ENCODE results near the gene GDA. TPM values are rescaled to one million over a fixed set of nuclear protein-coding genes. Genes with fewer than 3 reads are reported as not detected.
A peak's percentile ranks its signal among the peaks of the same experiment; 100 is the strongest.

GDA gene
- total RNA-seq, 1 experiment from 2014 or later: 49.4 TPM

- CTCF ChIA-PET: no interaction called here
- H3K9ac ChIP-seq (ENCODE audit: low read length): peak overlapping the region; percentile 96
- no peak overlapping the region for H2AFZ ChIP-seq (ENCODE audit: low read depth, low read length, poor library complexity, severe bottlenecking)
- RAD21 ChIA-PET (ENCODE audit: low non-redundant PET in 1 of 2, low total read pairs in 2 of 2, uncharacterized antibody in 2 of 2, unreplicated experiment in 2 of 2): no interaction called here
- peaks cover 48 to 75% of the 10 kb centered on the region in 2 experiments for H3K4me1 ChIP-seq (ENCODE audit: control insufficient read depth in 1 of 2, insufficient read depth in 2 of 2, low read length in 2 of 2)
- peak overlapping the region; percentile 79 to 84 for H3K4me3 ChIP-seq (replicated peaks in 1 of 2; ENCODE audit: low read depth in 1 of 2, low read length in 2 of 2)
- H3K27me3 ChIP-seq (ENCODE audit: insufficient read depth, low read length): no peaks in the 10 kb centered on the region
- ATAC-seq (no peak), DNase-seq (ENCODE audit: low read depth, low spot score) (no peak)
- peak overlapping the region; percentile 46; the same call in 1 of the 2 replicates for H3K27ac ChIP-seq (ENCODE audit: low read depth, low read length)
- no peak for TF ChIP-seq ATF3 (IDR thresholded peaks at IDR 0.05)
- TF ChIP-seq EZH2 (IDR thresholded peaks at IDR 0.05): no peak
- no peak for TF ChIP-seq POLR2AphosphoS5 (IDR thresholded peaks at IDR 0.05; ENCODE audit: low read depth, low read length)
- TF ChIP-seq CBX3 (IDR thresholded peaks at IDR 0.05; ENCODE audit: low read depth): no peak
- no peak for TF ChIP-seq REST (IDR thresholded peaks at IDR 0.05; ENCODE audit: low read depth)
- POLR2A ChIA-PET: no interaction called here
- intact Hi-C loops (cut with micrococcal nuclease): no loop called here
- H4K20me1 ChIP-seq (ENCODE audit: insufficient read depth): peaks cover 11% of the 10 kb centered on the region; the same call in 1 of the 2 replicates
- H3K79me2 ChIP-seq (ENCODE audit: insufficient read depth, low read length): peaks cover 56% of the 10 kb centered on the region
- BruUV-seq (replicated peaks): TSS peak; percentile 59
- no peaks in the 10 kb centered on the region for H3K9me2 ChIP-seq (ENCODE audit: insufficient read depth)
- H3K9me3 ChIP-seq (ENCODE audit: control insufficient read depth in 1 of 2, insufficient read depth in 1 of 2, low read depth in 1 of 2, low read length in 2 of 2): no peaks in the 10 kb centered on the region
- H3K36me3 ChIP-seq (ENCODE audit: control insufficient read depth in 1 of 2, insufficient read depth in 2 of 2, low read length in 2 of 2): peaks cover 0 to 6% of the 10 kb centered on the region in 2 experiments; a peak in 1 of 4 replicates
- H3K4me2 ChIP-seq (ENCODE audit: low read length): peak overlapping the region; percentile 77
These were observed 1.4 kb downstream of the GDA start for GRCh38 chr9:72150661-72151060.

- ATAC-seq (no peak), DNase-seq (ENCODE audit: low read depth, low spot score) (no peak)
- Histone ChIP-seq H3K4me2 (ENCODE audit: low read length) (peak overlapping the region; percentile 77), H3K27me3 (ENCODE audit: insufficient read depth, low read length) (no peaks in the 10 kb centered on the region), H3K9me2 (ENCODE audit: insufficient read depth) (no peaks in the 10 kb centered on the region), H3K27ac (ENCODE audit: low read depth, low read length) (peak overlapping the region; percentile 46; the same call in 1 of the 2 replicates), H4K20me1 (ENCODE audit: insufficient read depth) (peaks cover 11% of the 10 kb centered on the region; the same call in 1 of the 2 replicates), H3K9me3 (ENCODE audit: control insufficient read depth in 1 of 2, insufficient read depth in 1 of 2, low read depth in 1 of 2, low read length in 2 of 2) (no peaks in the 10 kb centered on the region), H3K79me2 (ENCODE audit: insufficient read depth, low read length) (peaks cover 61% of the 10 kb centered on the region), H3K9ac (ENCODE audit: low read length) (peak overlapping the region; percentile 96), H3K4me3 (replicated peaks in 1 of 2; ENCODE audit: low read depth in 1 of 2, low read length in 2 of 2) (peak overlapping the region; percentile 79 to 84), H3K4me1 (ENCODE audit: control insufficient read depth in 1 of 2, insufficient read depth in 2 of 2, low read length in 2 of 2) (peaks cover 48 to 75% of the 10 kb centered on the region in 2 experiments), H2AFZ (ENCODE audit: low read depth, low read length, poor library complexity, severe bottlenecking) (no peak overlapping the region), H3K36me3 (ENCODE audit: control insufficient read depth in 1 of 2, insufficient read depth in 2 of 2, low read length in 2 of 2) (peaks cover 0 to 6% of the 10 kb centered on the region in 2 experiments; a peak in 1 of 4 replicates)
- RAD21 ChIA-PET (ENCODE audit: low non-redundant PET in 1 of 2, low total read pairs in 2 of 2, uncharacterized antibody in 2 of 2, unreplicated experiment in 2 of 2): interaction anchor here in 1 of 2 experiments (0.6 kb wide), 1 partner anchor 126 kb away, joined by 3 read pairs; no protein-coding TSS in a partner anchor
- POLR2A ChIA-PET: no interaction called here
- BruUV-seq (replicated peaks): no TSS peak
- intact Hi-C loops (cut with micrococcal nuclease): no loop called here
- no peak for TF ChIP-seq POLR2AphosphoS5 (IDR thresholded peaks at IDR 0.05; ENCODE audit: low read depth, low read length)
- CTCF ChIA-PET: no interaction called here
These were observed 1.9 kb downstream of the GDA start for GRCh38 chr9:72151104-72151503.
